ENCODE results near the gene MMEL1.

DNA sequence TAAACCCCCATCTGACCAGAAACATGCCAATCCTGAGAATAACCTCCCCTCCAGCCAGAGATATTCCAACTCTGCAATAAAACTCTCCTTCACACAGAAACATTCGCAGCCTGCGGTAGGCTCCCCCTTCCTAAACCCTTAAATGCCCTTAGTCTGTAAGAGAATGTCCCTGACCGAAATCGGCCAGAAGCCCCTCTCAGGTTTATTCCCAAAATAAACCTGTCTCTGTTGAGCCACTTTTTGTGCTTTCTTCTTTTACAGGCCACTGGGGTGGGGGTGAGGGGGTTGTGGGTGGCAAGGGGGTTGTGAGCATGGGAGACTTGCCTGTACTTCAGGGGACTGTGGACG, 41.6 kb downstream of the MMEL1 start:
- TF ChIP-seq, protein P1, sequence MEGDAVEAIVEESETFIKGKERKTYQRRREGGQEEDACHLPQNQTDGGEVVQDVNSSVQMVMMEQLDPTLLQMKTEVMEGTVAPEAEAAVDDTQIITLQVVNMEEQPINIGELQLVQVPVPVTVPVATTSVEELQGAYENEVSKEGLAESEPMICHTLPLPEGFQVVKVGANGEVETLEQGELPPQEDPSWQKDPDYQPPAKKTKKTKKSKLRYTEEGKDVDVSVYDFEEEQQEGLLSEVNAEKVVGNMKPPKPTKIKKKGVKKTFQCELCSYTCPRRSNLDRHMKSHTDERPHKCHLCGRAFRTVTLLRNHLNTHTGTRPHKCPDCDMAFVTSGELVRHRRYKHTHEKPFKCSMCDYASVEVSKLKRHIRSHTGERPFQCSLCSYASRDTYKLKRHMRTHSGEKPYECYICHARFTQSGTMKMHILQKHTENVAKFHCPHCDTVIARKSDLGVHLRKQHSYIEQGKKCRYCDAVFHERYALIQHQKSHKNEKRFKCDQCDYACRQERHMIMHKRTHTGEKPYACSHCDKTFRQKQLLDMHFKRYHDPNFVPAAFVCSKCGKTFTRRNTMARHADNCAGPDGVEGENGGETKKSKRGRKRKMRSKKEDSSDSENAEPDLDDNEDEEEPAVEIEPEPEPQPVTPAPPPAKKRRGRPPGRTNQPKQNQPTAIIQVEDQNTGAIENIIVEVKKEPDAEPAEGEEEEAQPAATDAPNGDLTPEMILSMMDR (IDR thresholded peaks at IDR 0.05): no peak
- TF ChIP-seq JUND (IDR thresholded peaks at IDR 0.05) (no peak), GABPA (IDR thresholded peaks at IDR 0.05; ENCODE audit: low read depth) (no peak), SMC3 (IDR thresholded peaks at IDR 0.05; ENCODE audit: low read depth, low read length) (no peak), CHD2 (IDR thresholded peaks at IDR 0.05; ENCODE audit: low read length, partially characterized antibody) (no peak), MXI1 (IDR thresholded peaks at IDR 0.05; ENCODE audit: low read depth, low read length) (no peak), EP300 (IDR thresholded peaks at IDR 0.05; ENCODE audit: borderline replicate concordance in 1 of 2, low read depth in 1 of 2, low read length in 1 of 2) (no peak), TCF12 (IDR thresholded peaks at IDR 0.05) (no peak), EZH2phosphoT487 (IDR thresholded peaks at IDR 0.05; ENCODE audit: borderline replicate concordance, low read depth) (no peak)
- TF ChIP-seq, protein P2, sequence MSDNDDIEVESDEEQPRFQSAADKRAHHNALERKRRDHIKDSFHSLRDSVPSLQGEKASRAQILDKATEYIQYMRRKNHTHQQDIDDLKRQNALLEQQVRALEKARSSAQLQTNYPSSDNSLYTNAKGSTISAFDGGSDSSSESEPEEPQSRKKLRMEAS (IDR thresholded peaks at IDR 0.05; ENCODE audit: low read depth): no peak
- TF ChIP-seq, protein P3, sequence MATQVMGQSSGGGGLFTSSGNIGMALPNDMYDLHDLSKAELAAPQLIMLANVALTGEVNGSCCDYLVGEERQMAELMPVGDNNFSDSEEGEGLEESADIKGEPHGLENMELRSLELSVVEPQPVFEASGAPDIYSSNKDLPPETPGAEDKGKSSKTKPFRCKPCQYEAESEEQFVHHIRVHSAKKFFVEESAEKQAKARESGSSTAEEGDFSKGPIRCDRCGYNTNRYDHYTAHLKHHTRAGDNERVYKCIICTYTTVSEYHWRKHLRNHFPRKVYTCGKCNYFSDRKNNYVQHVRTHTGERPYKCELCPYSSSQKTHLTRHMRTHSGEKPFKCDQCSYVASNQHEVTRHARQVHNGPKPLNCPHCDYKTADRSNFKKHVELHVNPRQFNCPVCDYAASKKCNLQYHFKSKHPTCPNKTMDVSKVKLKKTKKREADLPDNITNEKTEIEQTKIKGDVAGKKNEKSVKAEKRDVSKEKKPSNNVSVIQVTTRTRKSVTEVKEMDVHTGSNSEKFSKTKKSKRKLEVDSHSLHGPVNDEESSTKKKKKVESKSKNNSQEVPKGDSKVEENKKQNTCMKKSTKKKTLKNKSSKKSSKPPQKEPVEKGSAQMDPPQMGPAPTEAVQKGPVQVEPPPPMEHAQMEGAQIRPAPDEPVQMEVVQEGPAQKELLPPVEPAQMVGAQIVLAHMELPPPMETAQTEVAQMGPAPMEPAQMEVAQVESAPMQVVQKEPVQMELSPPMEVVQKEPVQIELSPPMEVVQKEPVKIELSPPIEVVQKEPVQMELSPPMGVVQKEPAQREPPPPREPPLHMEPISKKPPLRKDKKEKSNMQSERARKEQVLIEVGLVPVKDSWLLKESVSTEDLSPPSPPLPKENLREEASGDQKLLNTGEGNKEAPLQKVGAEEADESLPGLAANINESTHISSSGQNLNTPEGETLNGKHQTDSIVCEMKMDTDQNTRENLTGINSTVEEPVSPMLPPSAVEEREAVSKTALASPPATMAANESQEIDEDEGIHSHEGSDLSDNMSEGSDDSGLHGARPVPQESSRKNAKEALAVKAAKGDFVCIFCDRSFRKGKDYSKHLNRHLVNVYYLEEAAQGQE (IDR thresholded peaks at IDR 0.05; ENCODE audit: low read depth, low read length): no peak
